ENCODE measurements around the gene DEFB129. TPM values are rescaled to one million over a fixed set of nuclear protein-coding genes. Genes with fewer than 3 reads are reported as not detected.

Gene DEFB129
- total and polyA plus RNA-seq, 10 of the 15 experiments (the other 5 are each of a cell fraction or from before 2014, with no cell fraction given), result not detected

DNA sequence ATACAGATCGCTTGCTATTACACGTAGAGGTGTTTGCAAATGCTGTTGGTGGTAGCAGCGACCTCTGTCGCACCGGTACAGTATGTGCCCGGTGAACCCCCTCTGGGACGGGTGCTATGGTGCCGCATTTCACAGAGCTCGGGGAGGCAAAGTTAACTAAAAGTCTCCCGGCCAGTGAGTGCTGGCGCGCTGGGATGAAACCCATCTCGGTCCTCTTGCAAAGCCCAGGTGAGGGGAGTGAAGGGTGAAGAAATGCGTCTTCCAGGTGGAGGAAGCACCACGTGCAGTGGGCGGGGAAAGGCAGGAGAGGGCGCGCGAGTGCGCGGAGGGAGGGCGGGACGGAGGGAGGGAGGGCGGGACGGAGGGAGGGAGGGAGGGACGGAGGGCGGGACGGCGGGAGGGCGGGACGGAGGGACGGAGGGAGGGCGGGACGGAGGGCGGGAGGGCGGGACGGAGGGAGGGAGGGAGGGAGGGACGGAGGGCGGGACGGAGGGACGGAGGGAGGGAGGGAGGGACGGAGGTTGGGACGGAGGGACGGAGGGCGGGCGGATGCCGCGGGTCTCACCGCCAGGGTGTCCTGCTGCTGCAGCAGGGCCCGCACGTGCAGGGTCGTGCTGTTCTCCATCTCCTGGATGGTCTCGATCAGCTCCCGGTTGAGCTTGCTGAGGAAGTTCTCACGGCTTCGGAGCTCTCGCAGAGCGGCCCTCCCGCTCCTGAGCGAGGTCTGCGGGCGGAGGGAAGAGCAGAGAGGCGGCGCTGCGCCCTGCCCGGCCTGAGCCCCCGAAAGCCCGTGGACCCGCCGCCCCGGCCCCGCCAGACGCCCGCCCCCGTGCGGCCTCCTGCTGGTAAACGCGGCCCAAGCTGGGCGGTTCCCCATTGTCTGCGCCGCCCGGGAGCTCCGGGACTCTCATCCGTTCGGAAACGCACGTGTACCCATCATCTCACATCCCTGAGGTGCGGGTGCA, 51.8 kb downstream of the DEFB129 start:
- DNase-seq (ENCODE audit: low read depth, low spot score), result no peak
- TF ChIP-seq BHLHE40 (IDR thresholded peaks at IDR 0.05; ENCODE audit: borderline replicate concordance in 1 of 2, low read depth in 2 of 2, low read length in 1 of 2) (no peak), SP1 (IDR thresholded peaks at IDR 0.05; ENCODE audit: low read depth, low read length) (no peak), BACH1 (IDR thresholded peaks at IDR 0.05; ENCODE audit: borderline replicate concordance) (no peak), EGR1 (IDR thresholded peaks at IDR 0.05; ENCODE audit: borderline replicate concordance in 1 of 2, low read depth in 2 of 2, low read length in 2 of 2) (no peak), IRF3 (IDR thresholded peaks at IDR 0.05) (no peak), RUNX3 (IDR thresholded peaks at IDR 0.05; ENCODE audit: low read length) (no peak), IRF4 (IDR thresholded peaks at IDR 0.05; ENCODE audit: low read depth, low read length) (no peak), POLR2A (IDR thresholded peaks at IDR 0.05; ENCODE audit: low read depth, low read length) (no peak), EP300 (IDR thresholded peaks at IDR 0.05; ENCODE audit: borderline replicate concordance in 1 of 2, control insufficient read depth in 1 of 2, low read depth in 2 of 2, low read length in 2 of 2) (no peak), NRF1 (conservative IDR thresholded peaks at IDR 0.05; ENCODE audit: low read depth, low read length) (no peak), ZSCAN29 (IDR thresholded peaks at IDR 0.05) (no peak), SRF (IDR thresholded peaks at IDR 0.05; ENCODE audit: low read depth in 2 of 2, low read length in 2 of 2) (no peak), ZNF622 (IDR thresholded peaks at IDR 0.05) (no peak), SIX5 (IDR thresholded peaks at IDR 0.05; ENCODE audit: low read depth, low read length, severe bottlenecking) (no peak), CHD2 (IDR thresholded peaks at IDR 0.05; ENCODE audit: borderline replicate concordance, low read depth, low read length) (no peak), MEF2B (IDR thresholded peaks at IDR 0.05; ENCODE audit: partially characterized antibody, poor library complexity, severe bottlenecking) (no peak)
- FAIRE-seq, result no peak
- Histone ChIP-seq H3K4me3 (no peak overlapping the region), H3K9me3 (replicated peaks; ENCODE audit: control insufficient read depth, insufficient read depth, low read length) (no peaks in the 10 kb centered on the region), H3K4me1 (ENCODE audit: control insufficient read depth, insufficient read depth, low read length) (no peaks in the 10 kb centered on the region), H3K27me3 (replicated peaks in 1 of 2; ENCODE audit: control insufficient read depth in 2 of 2, insufficient read depth in 2 of 2, low read length in 1 of 2) (no peaks in the 10 kb centered on the region), H3K36me3 (ENCODE audit: control insufficient read depth in 2 of 2, insufficient read depth in 2 of 2, low read length in 1 of 2) (peaks cover 2 to 3% of the 10 kb centered on the region in 2 experiments; a peak in 3 of 4 replicates), H2AFZ (ENCODE audit: control insufficient read depth, low read depth, low read length) (no peak overlapping the region), H3K9ac (ENCODE audit: control insufficient read depth, insufficient read depth, low read length) (no peak overlapping the region), H3K79me2 (ENCODE audit: control insufficient read depth, insufficient read depth, low read length) (no peaks in the 10 kb centered on the region), H4K20me1 (ENCODE audit: control insufficient read depth, insufficient read depth) (no peaks in the 10 kb centered on the region), H3K27ac (ENCODE audit: control insufficient read depth, insufficient read depth) (no peak overlapping the region), H3K4me2 (ENCODE audit: control insufficient read depth, insufficient read depth) (no peak overlapping the region)
- intact Hi-C loops (cut with micrococcal nuclease; ENCODE audit: unreplicated experiment), result no loop called here
- no TSS peak for BruUV-seq (replicated peaks)
- RAD21 ChIA-PET (ENCODE audit: unreplicated experiment), result no interaction called here
- SMC1A ChIA-PET (ENCODE audit: uncharacterized antibody, unreplicated experiment), result interaction anchor here (1.2 kb wide), 1 partner anchor 10 kb away, joined by 3 read pairs; no protein-coding TSS in a partner anchor
- no peak for ATAC-seq
- POLR2A ChIA-PET, result no interaction called here
- 97% methylated on average over 35 of the region's 88 CpGs for WGBS (ENCODE audit: insufficient coverage, insufficient replicate concordance, low lambda C conversion rate, missing lambda C conversion rate)
- in situ Hi-C loops (cut with MboI), result no loop called here
- CTCF ChIA-PET, result no interaction called here

All from GM12878 (cell line).